DMS79 (cell line): ENCODE results near the gene EGFR.

Experiments
- DNase-seq: peaks from one replicate; lab custom pipeline; 2025; lab: John Stamatoyannopoulos, UW

EGFR gene

DNA sequence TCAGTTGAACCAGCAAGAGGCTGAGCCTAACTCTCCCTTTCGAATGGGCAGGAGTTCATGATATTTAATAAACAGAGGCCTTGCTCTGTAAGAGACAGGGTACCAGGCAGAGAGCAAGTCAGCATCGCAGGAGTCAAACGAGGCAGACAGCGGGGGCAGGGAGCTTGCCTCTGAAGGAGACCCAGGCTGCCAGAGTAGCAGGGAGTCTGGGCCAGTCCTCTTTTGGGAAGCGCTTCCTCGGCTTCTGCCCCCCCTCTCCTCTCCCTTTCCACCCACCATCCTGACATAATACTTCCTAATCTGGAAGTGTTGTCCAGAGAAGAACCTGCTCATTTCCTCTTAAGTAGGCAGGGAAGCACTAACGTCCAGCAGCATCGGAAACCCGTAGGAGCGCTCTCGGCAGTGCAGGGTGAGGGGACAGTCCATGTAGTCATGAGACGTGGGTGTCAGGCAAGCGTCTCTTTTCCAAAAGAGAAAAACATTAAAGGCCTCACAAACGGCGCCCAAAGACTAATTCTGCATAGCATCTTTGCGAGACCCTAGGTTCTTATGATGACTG is 171.1 kb downstream of the EGFR start:
- no peak for DNase-seq

DNA sequence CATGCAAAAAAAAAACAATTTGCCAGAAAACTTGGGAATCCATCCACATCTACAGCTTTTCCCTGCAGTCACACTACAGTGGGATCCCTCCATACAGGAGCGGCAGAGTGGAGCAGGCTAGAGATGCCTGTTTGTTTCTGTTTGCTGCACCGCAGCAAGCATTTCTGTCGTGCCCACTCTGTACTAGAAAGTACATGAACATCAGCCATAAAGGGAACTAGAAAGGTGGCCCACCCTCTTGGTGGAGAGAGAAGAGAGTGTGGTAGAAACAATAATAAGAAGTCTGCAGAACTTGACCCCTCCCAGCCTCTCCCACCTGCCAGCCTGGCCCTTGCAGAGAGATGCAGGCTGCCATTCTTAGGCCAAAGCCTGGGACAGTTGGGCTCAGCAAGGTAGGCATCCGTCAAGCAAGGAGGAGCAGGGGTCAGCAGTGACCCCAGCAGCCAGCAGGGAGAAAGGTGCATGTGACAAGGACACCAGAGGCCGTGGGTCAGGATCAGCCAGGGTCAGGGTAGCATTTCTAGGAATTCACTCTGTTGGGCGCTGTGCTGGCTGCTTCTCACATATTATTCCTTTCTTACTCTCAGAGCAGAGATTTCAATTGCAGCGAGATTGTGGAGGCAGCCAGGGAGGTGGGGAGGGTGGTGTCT is 171.8 kb downstream of the EGFR start:
- no peak for DNase-seq

GRCh38 chr7:55191161-55191925 is 172.5 kb downstream of the EGFR start:
- DNase-seq: no peak

GRCh38 chr7:55191926-55192692 is 173.3 kb downstream of the EGFR start:
- DNase-seq: no peak

- DNase-seq: no peak
Observed at GRCh38 chr7:55192723-55193122, 173.9 kb downstream of the EGFR start.

DNA sequence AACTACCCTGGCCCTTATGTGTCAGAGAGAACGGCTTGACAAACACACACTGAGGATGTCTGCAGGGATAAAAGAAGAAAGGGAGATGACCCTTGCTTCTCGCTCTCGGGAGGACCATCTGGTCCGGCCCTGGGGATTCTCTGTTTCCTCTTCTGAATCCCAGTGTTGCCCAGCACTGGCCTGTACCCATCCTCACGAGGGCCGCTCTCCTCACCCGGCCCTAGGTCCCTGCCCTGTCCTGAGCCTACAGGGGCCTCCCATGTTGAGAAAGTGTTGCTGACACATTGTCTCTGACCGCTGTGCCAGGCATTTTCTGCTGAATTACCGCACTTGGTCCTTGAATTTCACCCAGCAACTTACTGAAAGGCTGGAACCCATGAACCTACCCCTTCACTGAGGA is 174.4 kb downstream of the EGFR start:
- DNase-seq: no peak

DNA sequence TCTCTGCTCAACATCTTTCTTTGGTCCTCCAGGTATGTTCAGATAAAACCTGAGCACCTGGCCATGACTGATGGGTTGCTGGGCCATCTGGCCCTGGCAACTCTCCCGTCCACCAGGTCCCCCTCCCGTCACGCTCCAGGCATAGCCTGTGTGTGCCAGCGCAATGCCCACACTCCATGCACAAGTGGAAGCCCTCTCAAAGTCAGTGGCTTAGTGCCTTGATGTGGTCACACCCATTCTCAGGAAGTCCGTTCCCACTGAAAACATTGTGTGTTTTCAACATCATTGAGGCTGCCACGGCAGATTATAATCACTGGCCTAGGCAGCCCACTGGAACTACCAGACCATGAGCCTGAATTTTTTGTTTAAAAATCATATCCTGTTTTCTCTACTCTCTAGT is 175.7 kb downstream of the EGFR start:
- DNase-seq: no peak

GRCh38 chr7:55198634-55199392 is 180.0 kb downstream of the EGFR start:
- no peak for DNase-seq

DNA sequence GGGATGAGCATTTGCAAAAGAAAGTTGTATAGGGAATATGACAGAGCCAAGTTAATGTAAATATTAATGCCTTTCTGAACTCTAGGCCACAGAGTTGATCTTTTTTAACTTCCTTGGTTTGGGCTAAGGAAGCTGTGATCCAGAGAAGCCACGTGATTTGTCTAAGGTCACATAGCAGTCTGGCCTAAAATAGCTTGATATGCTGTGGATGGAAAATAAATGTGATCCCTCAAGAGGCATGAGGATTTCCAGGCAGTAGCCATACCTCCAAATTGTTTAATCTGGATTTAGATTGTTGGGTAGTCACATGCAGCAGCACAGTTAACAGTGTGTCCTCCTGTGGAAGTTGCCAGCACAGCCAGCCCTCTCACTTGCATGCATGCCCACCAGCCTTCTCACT is 180.6 kb downstream of the EGFR start:
- no peak for DNase-seq

GRCh38 chr7:55200441-55200840 is 181.6 kb downstream of the EGFR start:
- DNase-seq: no peak

GRCh38 chr7:55202150-55202913 is 183.5 kb downstream of the EGFR start:
- no peak for DNase-seq

DNA sequence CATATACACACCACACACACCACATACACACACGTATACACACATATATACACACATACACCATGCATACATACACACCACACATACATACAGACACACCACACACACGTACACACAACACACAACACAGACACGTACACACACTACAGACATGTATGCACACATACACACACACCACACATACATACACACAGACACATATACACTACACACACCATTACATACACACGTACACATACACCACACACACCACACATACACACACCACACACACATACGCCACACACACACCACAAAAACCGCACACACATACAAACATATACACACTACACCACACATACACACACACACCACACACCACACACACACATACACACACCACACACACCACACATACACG is 184.5 kb downstream of the EGFR start:
- DNase-seq: no peak

DNA sequence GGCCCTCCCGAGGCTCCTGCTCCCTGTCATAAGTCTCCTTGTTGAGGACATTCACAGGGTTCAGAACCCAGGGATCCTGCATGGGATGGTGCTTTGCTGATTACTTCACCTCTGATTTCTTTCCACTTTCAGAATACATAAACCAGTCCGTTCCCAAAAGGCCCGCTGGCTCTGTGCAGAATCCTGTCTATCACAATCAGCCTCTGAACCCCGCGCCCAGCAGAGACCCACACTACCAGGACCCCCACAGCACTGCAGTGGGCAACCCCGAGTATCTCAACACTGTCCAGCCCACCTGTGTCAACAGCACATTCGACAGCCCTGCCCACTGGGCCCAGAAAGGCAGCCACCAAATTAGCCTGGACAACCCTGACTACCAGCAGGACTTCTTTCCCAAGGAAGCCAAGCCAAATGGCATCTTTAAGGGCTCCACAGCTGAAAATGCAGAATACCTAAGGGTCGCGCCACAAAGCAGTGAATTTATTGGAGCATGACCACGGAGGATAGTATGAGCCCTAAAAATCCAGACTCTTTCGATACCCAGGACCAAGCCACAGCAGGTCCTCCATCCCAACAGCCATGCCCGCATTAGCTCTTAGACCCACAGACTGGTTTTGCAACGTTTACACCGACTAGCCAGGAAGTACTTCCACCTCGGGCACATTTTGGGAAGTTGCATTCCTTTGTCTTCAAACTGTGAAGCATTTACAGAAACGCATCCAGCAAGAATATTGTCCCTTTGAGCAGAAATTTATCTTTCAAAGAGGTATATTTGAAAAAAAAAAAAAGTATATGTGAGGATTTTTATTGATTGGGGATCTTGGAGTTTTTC is 186.5 kb downstream of the EGFR start:
- no peak for DNase-seq

GRCh38 chr7:55206235-55207029 is 187.6 kb downstream of the EGFR start:
- DNase-seq: no peak

- no peak for DNase-seq
Observed at GRCh38 chr7:55207436-55208125, 188.8 kb downstream of the EGFR start.

- DNase-seq: no peak
Observed at GRCh38 chr7:55209366-55209765, 190.5 kb downstream of the EGFR start.

- no peak for DNase-seq
Observed at GRCh38 chr7:55210176-55210575, 191.4 kb downstream of the EGFR start.

GRCh38 chr7:55210716-55211115 is 191.9 kb downstream of the EGFR start:
- no peak for DNase-seq

- no peak for DNase-seq
Observed at GRCh38 chr7:55211726-55212125, 192.9 kb downstream of the EGFR start.
